Effector memory CD8-positive, alpha-beta T cell (primary cell): ENCODE measurements around the gene C7.

Experiments
- ATAC-seq: fragments of 150-1000 bp; cut with Tn5 transposase; replicated peaks from 2 replicates; pipeline ENCODE4 v1.10.0; 2021; ENCODE audit warnings: mild to moderate bottlenecking, moderate library complexity
- DNase-seq, 3 experiments: peaks; one replicate each; pipeline ENCODE4 v3.0.0; 2021
- H3K27ac Mint-ChIP-seq, 2 donors: one replicate each; pipeline ENCODE4 v1.8.0; 2022; ENCODE audit warnings: mild to moderate bottlenecking in 2 of 2, mixed read lengths in 2 of 2, moderate library complexity in 2 of 2
- H3K27me3 Mint-ChIP-seq, 2 donors: one replicate each; pipeline ENCODE4 v1.8.0; 2022; ENCODE audit warnings: mixed read lengths in 2 of 2
- H3K36me3 Mint-ChIP-seq: one replicate; pipeline ENCODE4 v1.8.0; 2022; ENCODE audit warnings: mild to moderate bottlenecking, moderate library complexity, mixed read lengths; ENCODE audit not compliant: insufficient read depth
- H3K4me1 Mint-ChIP-seq, 2 donors: one replicate each; pipeline ENCODE4 v1.8.0; 2022; ENCODE audit warnings: low read depth in 2 of 2, mixed read lengths in 2 of 2
- H3K4me3 Mint-ChIP-seq, 2 donors: one replicate each; pipeline ENCODE4 v1.8.0; 2022; ENCODE audit warnings: mild to moderate bottlenecking in 2 of 2, mixed read lengths in 2 of 2, moderate library complexity in 2 of 2
- H3K9me3 Mint-ChIP-seq, 2 donors: one replicate each; pipeline ENCODE4 v1.8.0; 2022; ENCODE audit warnings: mixed read lengths in 2 of 2

C7 gene

GRCh38 chr5:40986666-40987065 is 77.4 kb downstream of the C7 start:
- no peak for ATAC-seq
- H3K9me3 Mint-ChIP-seq, result no peaks in the 10 kb centered on the region
- no peaks in the 10 kb centered on the region for H3K36me3 Mint-ChIP-seq
- no peak overlapping the region for H3K4me3 Mint-ChIP-seq
- no peak overlapping the region for H3K27ac Mint-ChIP-seq
- no peak for DNase-seq
- H3K4me1 Mint-ChIP-seq, result no peaks in the 10 kb centered on the region
- H3K27me3 Mint-ChIP-seq, result peaks cover 14 to 26% of the 10 kb centered on the region in 2 donors

- H3K27ac Mint-ChIP-seq, result no peak overlapping the region
- H3K4me3 Mint-ChIP-seq, result no peak overlapping the region
- no peaks in the 10 kb centered on the region for H3K9me3 Mint-ChIP-seq
- peaks cover 11 to 23% of the 10 kb centered on the region in 2 donors for H3K27me3 Mint-ChIP-seq
- no peaks in the 10 kb centered on the region for H3K36me3 Mint-ChIP-seq
- DNase-seq (no peak), ATAC-seq (no peak)
- no peaks in the 10 kb centered on the region for H3K4me1 Mint-ChIP-seq
Measured at GRCh38 chr5:40987349-40987748, 78.1 kb downstream of the C7 start.

GRCh38 chr5:40988746-40989510 is 79.6 kb downstream of the C7 start:
- H3K9me3 Mint-ChIP-seq, result no peaks in the 10 kb centered on the region
- no peaks in the 10 kb centered on the region for H3K4me1 Mint-ChIP-seq
- no peaks in the 10 kb centered on the region for H3K36me3 Mint-ChIP-seq
- ATAC-seq, result no peak
- no peak for DNase-seq
- H3K4me3 Mint-ChIP-seq, result no peak overlapping the region
- peaks cover 10 to 21% of the 10 kb centered on the region in 2 donors for H3K27me3 Mint-ChIP-seq
- no peak overlapping the region for H3K27ac Mint-ChIP-seq

- H3K27me3 Mint-ChIP-seq, result peaks cover 0 to 27% of the 10 kb centered on the region in 2 donors
- no peak for DNase-seq
- H3K36me3 Mint-ChIP-seq, result no peaks in the 10 kb centered on the region
- no peak overlapping the region for H3K4me3 Mint-ChIP-seq
- no peak overlapping the region for H3K27ac Mint-ChIP-seq
- H3K9me3 Mint-ChIP-seq, result no peaks in the 10 kb centered on the region
- no peaks in the 10 kb centered on the region for H3K4me1 Mint-ChIP-seq
- no peak for ATAC-seq
Measured at GRCh38 chr5:40991168-40991980, 82.1 kb downstream of the C7 start.

GRCh38 chr5:40991981-40992559 is 82.8 kb downstream of the C7 start:
- Mint-ChIP-seq H3K9me3 (no peaks in the 10 kb centered on the region), H3K27ac (no peak overlapping the region)
- no peak for DNase-seq

GRCh38 chr5:40995801-40996586 is 86.7 kb downstream of the C7 start:
- Mint-ChIP-seq H3K4me3 (no peak overlapping the region), H3K36me3 (no peaks in the 10 kb centered on the region), H3K4me1 (no peaks in the 10 kb centered on the region), H3K27me3 (peaks cover 0 to 22% of the 10 kb centered on the region in 2 donors), H3K27ac (no peak overlapping the region), H3K9me3 (no peaks in the 10 kb centered on the region)
- ATAC-seq (no peak), DNase-seq (no peak)

More at GRCh38 chr5:40991981-40992559, 82.8 kb downstream of the C7 start:
- no peaks in the 10 kb centered on the region for H3K4me1 Mint-ChIP-seq
- no peak for ATAC-seq
- peaks cover 0 to 27% of the 10 kb centered on the region in 2 donors for H3K27me3 Mint-ChIP-seq
- no peaks in the 10 kb centered on the region for H3K36me3 Mint-ChIP-seq
- no peak overlapping the region for H3K4me3 Mint-ChIP-seq

- H3K27ac Mint-ChIP-seq, result no peak overlapping the region
- no peak for ATAC-seq
- peaks cover 5 to 12% of the 10 kb centered on the region in 2 donors for H3K27me3 Mint-ChIP-seq
- no peak overlapping the region for H3K4me3 Mint-ChIP-seq
- H3K9me3 Mint-ChIP-seq, result no peaks in the 10 kb centered on the region
- H3K36me3 Mint-ChIP-seq, result peaks cover 2% of the 10 kb centered on the region
- H3K4me1 Mint-ChIP-seq, result no peaks in the 10 kb centered on the region
- no peak for DNase-seq
Measured at GRCh38 chr5:40999142-40999541, 89.8 kb downstream of the C7 start.

GRCh38 chr5:40999966-41000365 is 90.7 kb downstream of the C7 start:
- Mint-ChIP-seq H3K4me3 (no peak overlapping the region), H3K27me3 (peaks cover 5 to 8% of the 10 kb centered on the region in 2 donors), H3K4me1 (no peaks in the 10 kb centered on the region), H3K36me3 (peaks cover 2% of the 10 kb centered on the region), H3K9me3 (no peaks in the 10 kb centered on the region), H3K27ac (no peak overlapping the region)
- DNase-seq, result no peak
- ATAC-seq, result no peak

GRCh38 chr5:41003670-41004376 is 94.5 kb downstream of the C7 start:
- DNase-seq, result no peak
- Mint-ChIP-seq H3K4me1 (no peaks in the 10 kb centered on the region), H3K4me3 (no peak overlapping the region), H3K27me3 (peaks cover 5 to 8% of the 10 kb centered on the region in 2 donors), H3K9me3 (no peaks in the 10 kb centered on the region), H3K36me3 (peaks cover 2% of the 10 kb centered on the region), H3K27ac (no peak overlapping the region)
- no peak for ATAC-seq

- Mint-ChIP-seq H3K4me1 (no peaks in the 10 kb centered on the region), H3K4me3 (no peak overlapping the region), H3K9me3 (no peaks in the 10 kb centered on the region), H3K27me3 (peaks cover 5 to 8% of the 10 kb centered on the region in 2 donors), H3K27ac (no peak overlapping the region), H3K36me3 (peaks cover 2% of the 10 kb centered on the region)
- DNase-seq (no peak), ATAC-seq (no peak)
Measured at GRCh38 chr5:41004931-41005330, 95.6 kb downstream of the C7 start.

GRCh38 chr5:41009232-41009631 is 99.9 kb downstream of the C7 start:
- DNase-seq, result no peak
- H3K9me3 Mint-ChIP-seq, result no peaks in the 10 kb centered on the region
- H3K4me3 Mint-ChIP-seq, result no peak overlapping the region
- ATAC-seq, result no peak
- H3K27ac Mint-ChIP-seq, result no peak overlapping the region
- no peaks in the 10 kb centered on the region for H3K36me3 Mint-ChIP-seq
- peaks cover 5 to 7% of the 10 kb centered on the region in 2 donors for H3K27me3 Mint-ChIP-seq
- H3K4me1 Mint-ChIP-seq, result no peaks in the 10 kb centered on the region

- H3K4me1 Mint-ChIP-seq, result no peaks in the 10 kb centered on the region
- no peaks in the 10 kb centered on the region for H3K9me3 Mint-ChIP-seq
- no peak overlapping the region for H3K27ac Mint-ChIP-seq
- H3K4me3 Mint-ChIP-seq, result no peak overlapping the region
- DNase-seq (no peak), ATAC-seq (no peak)
- H3K27me3 Mint-ChIP-seq, result peaks cover 6 to 7% of the 10 kb centered on the region in 2 donors
- H3K36me3 Mint-ChIP-seq, result no peaks in the 10 kb centered on the region
Measured at GRCh38 chr5:41010572-41010971, 101.3 kb downstream of the C7 start.

- Mint-ChIP-seq H3K27ac (no peak overlapping the region), H3K27me3 (peaks cover 11 to 16% of the 10 kb centered on the region in 2 donors), H3K36me3 (no peaks in the 10 kb centered on the region), H3K9me3 (no peaks in the 10 kb centered on the region), H3K4me3 (no peak overlapping the region), H3K4me1 (no peaks in the 10 kb centered on the region)
- ATAC-seq, result no peak
- no peak for DNase-seq
Measured at GRCh38 chr5:41012318-41012717, 103.0 kb downstream of the C7 start.
